GM12892 (cell line): ENCODE results near the gene PTBP2.

ENCODE experiments used
- POLR2A ChIP-seq: IDR thresholded peaks from 2 replicates; pipeline ENCODE4 v1.6.1; 2011; ENCODE audit warnings: low read depth, low read length, control low read depth
- TAF1 ChIP-seq: IDR thresholded peaks from 2 replicates; pipeline ENCODE4 v1.6.1; 2011; ENCODE audit warnings: low read depth, mild to moderate bottlenecking, control low read depth, low read length, borderline replicate concordance

GRCh38 chr1:96843196-96843595 lies 121.6 kb downstream of the PTBP2 start:
- no peak for TF ChIP-seq TAF1
- TF ChIP-seq POLR2A, result no peak
